Measurements from ENCODE around the gene IDUA.

DNA sequence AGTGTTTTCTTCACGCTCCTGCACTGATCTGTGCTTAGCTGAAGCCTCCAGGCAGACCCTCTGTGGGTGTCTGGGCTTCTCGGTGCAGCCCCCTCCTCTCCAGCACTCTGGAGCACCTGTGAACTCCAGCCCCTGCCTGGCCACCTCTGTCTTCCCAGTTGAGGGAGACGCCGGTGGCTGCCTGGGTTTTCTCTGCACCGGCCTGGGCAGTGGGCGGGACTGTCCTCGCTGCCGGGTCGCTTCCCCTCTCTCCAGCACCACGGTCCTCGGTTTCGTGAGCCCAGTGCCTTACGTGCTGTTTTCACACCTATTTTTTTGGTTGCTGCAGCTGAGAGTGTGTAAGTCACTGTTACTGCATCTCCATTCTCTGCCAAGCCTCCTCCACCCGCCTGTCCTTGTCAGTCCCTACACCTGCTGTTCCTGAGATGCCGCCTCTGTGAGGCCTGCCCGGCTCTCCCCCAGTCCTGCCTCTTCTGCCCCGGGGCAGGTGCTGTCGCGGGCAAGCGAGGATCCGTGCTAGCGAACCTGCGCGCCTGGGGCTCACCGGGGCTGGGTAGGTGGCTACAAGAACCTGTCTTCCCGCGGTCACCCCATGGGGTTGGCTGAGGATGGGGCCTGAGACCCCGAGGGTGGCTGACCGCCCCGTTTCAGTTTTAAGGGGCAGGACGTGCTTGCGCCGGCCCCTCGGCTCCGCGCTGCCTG is 22.1 kb downstream of the IDUA start:
- TF ChIP-seq, protein P1, sequence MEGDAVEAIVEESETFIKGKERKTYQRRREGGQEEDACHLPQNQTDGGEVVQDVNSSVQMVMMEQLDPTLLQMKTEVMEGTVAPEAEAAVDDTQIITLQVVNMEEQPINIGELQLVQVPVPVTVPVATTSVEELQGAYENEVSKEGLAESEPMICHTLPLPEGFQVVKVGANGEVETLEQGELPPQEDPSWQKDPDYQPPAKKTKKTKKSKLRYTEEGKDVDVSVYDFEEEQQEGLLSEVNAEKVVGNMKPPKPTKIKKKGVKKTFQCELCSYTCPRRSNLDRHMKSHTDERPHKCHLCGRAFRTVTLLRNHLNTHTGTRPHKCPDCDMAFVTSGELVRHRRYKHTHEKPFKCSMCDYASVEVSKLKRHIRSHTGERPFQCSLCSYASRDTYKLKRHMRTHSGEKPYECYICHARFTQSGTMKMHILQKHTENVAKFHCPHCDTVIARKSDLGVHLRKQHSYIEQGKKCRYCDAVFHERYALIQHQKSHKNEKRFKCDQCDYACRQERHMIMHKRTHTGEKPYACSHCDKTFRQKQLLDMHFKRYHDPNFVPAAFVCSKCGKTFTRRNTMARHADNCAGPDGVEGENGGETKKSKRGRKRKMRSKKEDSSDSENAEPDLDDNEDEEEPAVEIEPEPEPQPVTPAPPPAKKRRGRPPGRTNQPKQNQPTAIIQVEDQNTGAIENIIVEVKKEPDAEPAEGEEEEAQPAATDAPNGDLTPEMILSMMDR (IDR thresholded peaks at IDR 0.05; ENCODE audit: low read depth, low read length, missing input control), result no peak
- TF ChIP-seq NR2F2 (IDR thresholded peaks at IDR 0.05) (no peak), TAF1 (conservative IDR thresholded peaks at IDR 0.05) (no peak), GABPA (IDR thresholded peaks at IDR 0.05 in 1 of 2, conservative IDR thresholded peaks at IDR 0.05 in 1 of 2) (no peak), FOXA1 (IDR thresholded peaks at IDR 0.05) (no peak), RAD21 (IDR thresholded peaks at IDR 0.05) (no peak), EGR1 (IDR thresholded peaks at IDR 0.05; ENCODE audit: low read depth in 2 of 2) (no peak), YY1 (IDR thresholded peaks at IDR 0.05) (no peak), JUND (IDR thresholded peaks at IDR 0.05) (no peak), SP1 (IDR thresholded peaks at IDR 0.05) (no peak)
- TF ChIP-seq, protein P2, sequence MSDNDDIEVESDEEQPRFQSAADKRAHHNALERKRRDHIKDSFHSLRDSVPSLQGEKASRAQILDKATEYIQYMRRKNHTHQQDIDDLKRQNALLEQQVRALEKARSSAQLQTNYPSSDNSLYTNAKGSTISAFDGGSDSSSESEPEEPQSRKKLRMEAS (IDR thresholded peaks at IDR 0.05), result no peak
- TF ChIP-seq, protein P3, sequence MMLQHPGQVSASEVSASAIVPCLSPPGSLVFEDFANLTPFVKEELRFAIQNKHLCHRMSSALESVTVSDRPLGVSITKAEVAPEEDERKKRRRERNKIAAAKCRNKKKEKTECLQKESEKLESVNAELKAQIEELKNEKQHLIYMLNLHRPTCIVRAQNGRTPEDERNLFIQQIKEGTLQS (IDR thresholded peaks at IDR 0.05), result no peak

All from liver (tissue), 3 donors.